ENCODE measurements around the gene HIVEP3.

HIVEP3 gene

DNA sequence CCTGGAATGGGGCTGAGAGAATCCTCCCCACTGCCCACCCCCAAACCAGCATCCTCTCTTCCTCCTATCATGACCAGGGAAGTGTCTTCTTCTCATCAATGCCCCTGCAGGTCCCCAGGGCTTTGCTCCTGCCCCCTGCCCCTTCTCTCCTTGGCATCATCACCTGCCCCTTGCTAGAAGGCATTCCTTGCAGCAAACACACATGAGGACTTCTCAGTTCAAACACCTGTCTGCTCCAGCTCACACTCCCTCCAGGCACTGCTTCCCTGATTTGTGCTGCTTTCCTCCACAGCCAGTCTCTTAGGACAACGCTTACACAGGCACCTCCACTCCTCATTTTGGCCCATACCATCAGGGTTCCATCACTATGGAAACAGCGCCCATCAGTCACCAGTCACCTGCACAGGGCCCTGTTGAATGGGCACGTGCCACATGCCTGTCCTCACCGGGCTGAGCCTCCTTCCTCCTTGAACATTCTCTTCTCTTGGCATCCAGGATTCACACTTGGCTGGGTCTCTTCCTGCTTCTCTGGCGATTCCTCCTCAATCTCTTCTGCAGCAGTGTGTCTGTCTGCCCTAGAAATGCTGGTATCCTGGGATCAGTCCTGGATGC, 352.3 kb downstream of the HIVEP3 start:
- no peak for TF ChIP-seq POLR2AphosphoS5 (IDR thresholded peaks at IDR 0.05; ENCODE audit: low read depth, low read length)
- no peak for TF ChIP-seq TAF1 (IDR thresholded peaks at IDR 0.05; ENCODE audit: borderline replicate concordance, insufficient read depth, low read length)
- TF ChIP-seq, protein P1, sequence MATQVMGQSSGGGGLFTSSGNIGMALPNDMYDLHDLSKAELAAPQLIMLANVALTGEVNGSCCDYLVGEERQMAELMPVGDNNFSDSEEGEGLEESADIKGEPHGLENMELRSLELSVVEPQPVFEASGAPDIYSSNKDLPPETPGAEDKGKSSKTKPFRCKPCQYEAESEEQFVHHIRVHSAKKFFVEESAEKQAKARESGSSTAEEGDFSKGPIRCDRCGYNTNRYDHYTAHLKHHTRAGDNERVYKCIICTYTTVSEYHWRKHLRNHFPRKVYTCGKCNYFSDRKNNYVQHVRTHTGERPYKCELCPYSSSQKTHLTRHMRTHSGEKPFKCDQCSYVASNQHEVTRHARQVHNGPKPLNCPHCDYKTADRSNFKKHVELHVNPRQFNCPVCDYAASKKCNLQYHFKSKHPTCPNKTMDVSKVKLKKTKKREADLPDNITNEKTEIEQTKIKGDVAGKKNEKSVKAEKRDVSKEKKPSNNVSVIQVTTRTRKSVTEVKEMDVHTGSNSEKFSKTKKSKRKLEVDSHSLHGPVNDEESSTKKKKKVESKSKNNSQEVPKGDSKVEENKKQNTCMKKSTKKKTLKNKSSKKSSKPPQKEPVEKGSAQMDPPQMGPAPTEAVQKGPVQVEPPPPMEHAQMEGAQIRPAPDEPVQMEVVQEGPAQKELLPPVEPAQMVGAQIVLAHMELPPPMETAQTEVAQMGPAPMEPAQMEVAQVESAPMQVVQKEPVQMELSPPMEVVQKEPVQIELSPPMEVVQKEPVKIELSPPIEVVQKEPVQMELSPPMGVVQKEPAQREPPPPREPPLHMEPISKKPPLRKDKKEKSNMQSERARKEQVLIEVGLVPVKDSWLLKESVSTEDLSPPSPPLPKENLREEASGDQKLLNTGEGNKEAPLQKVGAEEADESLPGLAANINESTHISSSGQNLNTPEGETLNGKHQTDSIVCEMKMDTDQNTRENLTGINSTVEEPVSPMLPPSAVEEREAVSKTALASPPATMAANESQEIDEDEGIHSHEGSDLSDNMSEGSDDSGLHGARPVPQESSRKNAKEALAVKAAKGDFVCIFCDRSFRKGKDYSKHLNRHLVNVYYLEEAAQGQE (IDR thresholded peaks at IDR 0.05; ENCODE audit: insufficient read depth in 1 of 2, low read depth in 2 of 2, low read length in 2 of 2) = no peak
- no peak for TF ChIP-seq SIN3A (IDR thresholded peaks at IDR 0.05; ENCODE audit: borderline replicate concordance, insufficient read depth, low read length)
- TF ChIP-seq FOXP2 (optimal IDR thresholded peaks at IDR 0.05; ENCODE audit: borderline replicate concordance, extremely low read depth, extremely low read length, insufficient read depth) = no peak

DNA sequence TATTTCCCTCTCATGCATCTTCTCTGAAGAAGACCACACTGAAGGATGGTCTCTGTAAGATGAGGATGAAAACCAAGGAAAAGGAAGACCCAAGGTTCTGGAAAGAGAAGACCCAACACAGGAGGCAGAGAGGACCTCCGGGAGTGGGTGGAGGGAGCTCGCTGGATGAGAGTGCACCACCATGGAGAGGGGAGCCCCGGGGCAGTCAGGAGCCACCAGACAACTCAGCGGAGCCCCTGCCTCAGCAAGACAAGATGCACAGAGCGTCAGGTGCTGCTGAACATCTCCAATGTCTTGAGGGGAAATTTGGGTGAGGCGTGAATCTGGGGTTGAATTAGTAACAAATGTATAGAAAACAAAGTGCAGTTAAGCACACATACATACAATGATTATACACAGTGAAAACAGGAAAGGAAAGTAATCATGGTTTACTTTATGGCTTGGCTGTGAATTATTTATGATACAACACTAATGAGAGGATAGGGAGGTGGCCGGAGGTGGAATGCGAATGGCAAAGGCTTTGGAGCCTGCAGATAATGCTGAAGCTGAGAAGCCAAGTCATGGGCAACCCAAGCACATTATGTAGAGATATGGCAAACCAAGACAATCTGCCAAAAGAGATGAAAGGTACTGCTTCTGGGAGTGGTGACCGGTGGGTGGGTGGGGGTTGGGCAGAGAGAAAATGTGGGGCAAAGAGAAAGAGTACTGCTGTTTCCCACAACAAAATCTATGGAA, 353.8 kb downstream of the HIVEP3 start:
- TF ChIP-seq FOXP2 (optimal IDR thresholded peaks at IDR 0.05; ENCODE audit: borderline replicate concordance, extremely low read depth, extremely low read length, insufficient read depth) (no peak), POLR2AphosphoS5 (IDR thresholded peaks at IDR 0.05; ENCODE audit: low read depth, low read length) (no peak), TAF1 (IDR thresholded peaks at IDR 0.05; ENCODE audit: borderline replicate concordance, insufficient read depth, low read length) (no peak), SIN3A (IDR thresholded peaks at IDR 0.05; ENCODE audit: borderline replicate concordance, insufficient read depth, low read length) (no peak)
- TF ChIP-seq, protein P1 (IDR thresholded peaks at IDR 0.05; ENCODE audit: insufficient read depth in 1 of 2, low read depth in 2 of 2, low read length in 2 of 2) = no peak

DNA sequence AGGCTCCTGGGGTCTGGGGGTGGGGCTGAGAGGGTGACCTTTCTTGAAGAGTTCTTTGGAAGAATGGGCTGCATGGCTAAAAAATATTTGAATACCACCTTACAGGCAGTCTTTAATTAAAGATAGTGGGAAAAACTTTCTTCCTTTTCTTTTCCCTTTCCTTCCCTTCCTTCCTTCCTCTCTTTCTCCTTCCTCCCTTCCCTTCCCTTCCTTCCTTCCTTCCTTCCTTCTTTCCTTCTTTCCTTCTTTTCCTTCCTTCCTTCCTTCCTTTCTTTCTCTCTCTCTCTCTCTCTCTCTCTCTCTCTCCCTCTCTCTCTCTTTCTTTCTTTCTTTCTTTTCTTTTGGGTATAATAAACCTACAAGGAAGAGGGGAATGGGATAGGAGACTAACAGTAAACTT, 356.4 kb downstream of the HIVEP3 start:
- TF ChIP-seq TAF1 (IDR thresholded peaks at IDR 0.05; ENCODE audit: borderline replicate concordance, insufficient read depth, low read length) (no peak), FOXP2 (optimal IDR thresholded peaks at IDR 0.05; ENCODE audit: borderline replicate concordance, extremely low read depth, extremely low read length, insufficient read depth) (no peak), SIN3A (IDR thresholded peaks at IDR 0.05; ENCODE audit: borderline replicate concordance, insufficient read depth, low read length) (no peak), POLR2AphosphoS5 (IDR thresholded peaks at IDR 0.05; ENCODE audit: low read depth, low read length) (no peak)
- TF ChIP-seq, protein P1 (IDR thresholded peaks at IDR 0.05; ENCODE audit: insufficient read depth in 1 of 2, low read depth in 2 of 2, low read length in 2 of 2) = no peak

DNA sequence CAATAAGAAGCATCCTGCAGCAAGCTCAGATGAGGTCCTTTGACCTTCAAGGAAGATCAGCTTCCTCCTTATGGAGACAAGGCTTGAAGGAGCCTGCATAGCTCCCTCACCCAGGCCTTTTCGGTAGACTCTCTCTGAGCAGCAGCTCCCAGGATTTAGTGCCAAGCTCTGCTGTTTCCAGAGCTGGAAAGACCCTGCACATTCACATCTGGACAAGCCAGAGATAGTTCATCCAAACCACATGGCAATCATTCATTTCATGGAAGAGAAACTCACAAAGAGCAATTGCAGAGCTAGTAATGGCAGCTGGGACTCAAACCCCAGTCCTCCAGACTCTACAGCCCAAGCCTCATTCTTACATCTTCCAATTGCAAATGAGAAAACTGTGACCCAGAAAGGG, 357.8 kb downstream of the HIVEP3 start:
- TF ChIP-seq, protein P1 (IDR thresholded peaks at IDR 0.05; ENCODE audit: insufficient read depth in 1 of 2, low read depth in 2 of 2, low read length in 2 of 2) = no peak
- no peak for TF ChIP-seq POLR2AphosphoS5 (IDR thresholded peaks at IDR 0.05; ENCODE audit: low read depth, low read length)
- TF ChIP-seq TAF1 (IDR thresholded peaks at IDR 0.05; ENCODE audit: borderline replicate concordance, insufficient read depth, low read length) = no peak
- TF ChIP-seq FOXP2 (optimal IDR thresholded peaks at IDR 0.05; ENCODE audit: borderline replicate concordance, extremely low read depth, extremely low read length, insufficient read depth) = no peak
- no peak for TF ChIP-seq SIN3A (IDR thresholded peaks at IDR 0.05; ENCODE audit: borderline replicate concordance, insufficient read depth, low read length)
